GM23338 (cell line): ENCODE data around the gene SNAPC3. TPM values are rescaled to one million over a fixed set of nuclear protein-coding genes. Genes with fewer than 3 reads are reported as not detected.
"Not testable (repeated sequence)": the region's sequence is repeated elsewhere in the genome, so short reads cannot be mapped to it uniquely, and the experiment has no call there.

Experiments used
- ATAC-seq: fragments of 200-7000 bp; cut with Tn5 transposase; 3 replicates; pipeline ENCODE4 v1.9.1; 2020
- DNase-seq: peaks from one replicate; pipeline ENCODE4 v3.0.0-alpha.2; 2015; ENCODE audit warnings: low spot score
- H2AFZ ChIP-seq: fragments of 200-600 bp; sonication (generic); 2 replicates; pipeline ENCODE4 v1.8.0; 2016; ENCODE audit warnings: antibody characterized with exemption, mild to moderate bottlenecking, moderate library complexity
- H3F3A ChIP-seq: fragments of 200-600 bp; sonication (generic); replicated peaks from 2 replicates; pipeline ENCODE4 v1.8.0; 2017; ENCODE audit warnings: antibody characterized with exemption, mixed run types, low read depth
- H3K27ac ChIP-seq: fragments of 200-600 bp; sonication (generic); 2 replicates; pipeline ENCODE4 v1.6.1; 2016; ENCODE audit warnings: low read depth
- H3K27me3 ChIP-seq: fragments of 200-600 bp; sonication (generic); 2 replicates; pipeline ENCODE4 v1.8.0; 2016; ENCODE audit warnings: mild to moderate bottlenecking, mixed run types, moderate library complexity; ENCODE audit not compliant: insufficient read depth
- H3K36me3 ChIP-seq: fragments of 200-600 bp; sonication (generic); 2 replicates; pipeline ENCODE4 v1.8.0; 2016; ENCODE audit warnings: mild to moderate bottlenecking; ENCODE audit not compliant: insufficient read depth
- H3K4me1 ChIP-seq: fragments of 200-600 bp; sonication (generic); 2 replicates; pipeline ENCODE4 v1.8.0; 2016; ENCODE audit warnings: mild to moderate bottlenecking, moderate library complexity; ENCODE audit not compliant: insufficient read depth
- H3K4me2 ChIP-seq: fragments of 200-600 bp; sonication (generic); 2 replicates; pipeline ENCODE4 v1.7.1; 2017; ENCODE audit warnings: mixed run types
- H3K4me3 ChIP-seq: fragments of 200-600 bp; sonication (generic); 2 replicates; pipeline ENCODE4 v1.6.1; 2016; ENCODE audit warnings: mixed run types
- H3K79me2 ChIP-seq: fragments of 200-600 bp; sonication (generic); replicated peaks from 2 replicates; pipeline ENCODE4 v1.8.0; 2017; ENCODE audit warnings: mild to moderate bottlenecking; ENCODE audit not compliant: insufficient read depth
- H3K9me2 ChIP-seq: fragments of 200-600 bp; sonication (generic); 2 replicates; pipeline ENCODE4 v1.8.0; 2017; ENCODE audit not compliant: insufficient read depth
- H4K20me1 ChIP-seq: fragments of 200-600 bp; sonication (generic); replicated peaks from 2 replicates; pipeline ENCODE4 v1.8.0; 2017; ENCODE audit warnings: mild to moderate bottlenecking; ENCODE audit not compliant: insufficient read depth
- H3K27ac Mint-ChIP-seq: 2 replicates; pipeline ENCODE4 v1.8.0; 2020; ENCODE audit warnings: inconsistent platforms, mild to moderate bottlenecking, moderate library complexity, mixed read lengths
- H3K27me3 Mint-ChIP-seq: 3 replicates; pipeline ENCODE4 v1.8.0; 2022; ENCODE audit warnings: low read depth, mild to moderate bottlenecking, moderate library complexity, mixed read lengths, inconsistent platforms; ENCODE audit not compliant: insufficient read depth, poor library complexity
- H3K36me3 Mint-ChIP-seq: 3 replicates; pipeline ENCODE4 v1.8.0; 2021; ENCODE audit warnings: low read depth, mild to moderate bottlenecking, inconsistent platforms, moderate library complexity, mixed read lengths
- H3K4me1 Mint-ChIP-seq: 3 replicates; pipeline ENCODE4 v1.8.0; 2020; ENCODE audit warnings: mild to moderate bottlenecking, inconsistent platforms, mixed read lengths
- H3K4me3 Mint-ChIP-seq: 3 replicates; pipeline ENCODE4 v1.8.0; 2021; ENCODE audit warnings: moderate library complexity, mild to moderate bottlenecking, inconsistent platforms, mixed read lengths
- H3K9me3 Mint-ChIP-seq: 3 replicates; pipeline ENCODE4 v1.8.0; 2020; ENCODE audit warnings: moderate library complexity, mild to moderate bottlenecking, inconsistent platforms, mixed read lengths
- EZH2 ChIP-seq: fragments of 200-600 bp; sonication (generic); IDR thresholded peaks from one replicate; pipeline ENCODE4 v1.8.0; 2017; ENCODE audit warnings: antibody characterized with exemption, mild to moderate bottlenecking, low read depth; ENCODE audit not compliant: unreplicated experiment
- EZH2phosphoT487 ChIP-seq: fragments of 200-600 bp; sonication (generic); IDR thresholded peaks from one replicate; pipeline ENCODE4 v1.8.1; 2018; ENCODE audit warnings: antibody characterized with exemption; ENCODE audit not compliant: unreplicated experiment
- NANOG ChIP-seq: IDR thresholded peaks from 2 replicates; pipeline ENCODE4 v1.6.1; 2016; ENCODE audit warnings: antibody characterized with exemption, borderline replicate concordance
- polyA plus RNA-seq: library from polyadenylated mRNA; unstranded; fragments of >200 nt; fragmentation: Nextera tagmentation; extraction: Ambion mirVana; gene quantifications from 2 replicates; pipeline ENCODE4 v1.2.1, GENCODE V29; 2016
- total RNA-seq: library from RNA; depleted of rRNA; stranded (reverse); fragments of >200 nt; shearing (Covaris generic); gene quantifications from 2 replicates; pipeline ENCODE4 v1.2.3, GENCODE V29; 2014
- TF ChIP-seq, protein P1 (sequence below): fragments of 250-450 bp; sonication (Bioruptor Pico); IDR thresholded peaks from 2 replicates; pipeline ENCODE4 v1.5.0; 2020; ENCODE audit warnings: mild to moderate bottlenecking, moderate library complexity

Gene SNAPC3
- total and polyA plus RNA-seq, 2 experiments from 2014 or later = 20.9 to 35.2 TPM

DNA sequence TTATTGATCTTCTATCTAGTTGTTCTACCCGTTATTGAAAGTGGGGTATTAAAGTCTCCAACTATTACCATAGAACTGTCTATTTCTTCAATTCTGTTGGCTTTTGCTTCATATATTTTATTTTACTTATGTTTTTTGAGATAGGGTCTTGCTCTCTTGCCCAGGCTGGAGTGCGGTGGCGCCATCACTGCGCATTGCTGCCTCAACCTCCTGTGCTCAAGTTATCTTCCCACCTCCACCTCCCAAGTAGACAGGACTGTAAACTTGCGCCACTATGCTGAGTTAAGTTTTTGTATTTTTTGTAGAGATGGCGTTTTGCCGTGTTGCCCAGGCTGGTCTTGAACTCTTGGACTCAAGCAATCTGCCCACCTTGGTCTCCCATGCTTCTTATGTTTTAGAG, 16.2 kb downstream of the SNAPC3 start (continued):
- TF ChIP-seq, protein P1, sequence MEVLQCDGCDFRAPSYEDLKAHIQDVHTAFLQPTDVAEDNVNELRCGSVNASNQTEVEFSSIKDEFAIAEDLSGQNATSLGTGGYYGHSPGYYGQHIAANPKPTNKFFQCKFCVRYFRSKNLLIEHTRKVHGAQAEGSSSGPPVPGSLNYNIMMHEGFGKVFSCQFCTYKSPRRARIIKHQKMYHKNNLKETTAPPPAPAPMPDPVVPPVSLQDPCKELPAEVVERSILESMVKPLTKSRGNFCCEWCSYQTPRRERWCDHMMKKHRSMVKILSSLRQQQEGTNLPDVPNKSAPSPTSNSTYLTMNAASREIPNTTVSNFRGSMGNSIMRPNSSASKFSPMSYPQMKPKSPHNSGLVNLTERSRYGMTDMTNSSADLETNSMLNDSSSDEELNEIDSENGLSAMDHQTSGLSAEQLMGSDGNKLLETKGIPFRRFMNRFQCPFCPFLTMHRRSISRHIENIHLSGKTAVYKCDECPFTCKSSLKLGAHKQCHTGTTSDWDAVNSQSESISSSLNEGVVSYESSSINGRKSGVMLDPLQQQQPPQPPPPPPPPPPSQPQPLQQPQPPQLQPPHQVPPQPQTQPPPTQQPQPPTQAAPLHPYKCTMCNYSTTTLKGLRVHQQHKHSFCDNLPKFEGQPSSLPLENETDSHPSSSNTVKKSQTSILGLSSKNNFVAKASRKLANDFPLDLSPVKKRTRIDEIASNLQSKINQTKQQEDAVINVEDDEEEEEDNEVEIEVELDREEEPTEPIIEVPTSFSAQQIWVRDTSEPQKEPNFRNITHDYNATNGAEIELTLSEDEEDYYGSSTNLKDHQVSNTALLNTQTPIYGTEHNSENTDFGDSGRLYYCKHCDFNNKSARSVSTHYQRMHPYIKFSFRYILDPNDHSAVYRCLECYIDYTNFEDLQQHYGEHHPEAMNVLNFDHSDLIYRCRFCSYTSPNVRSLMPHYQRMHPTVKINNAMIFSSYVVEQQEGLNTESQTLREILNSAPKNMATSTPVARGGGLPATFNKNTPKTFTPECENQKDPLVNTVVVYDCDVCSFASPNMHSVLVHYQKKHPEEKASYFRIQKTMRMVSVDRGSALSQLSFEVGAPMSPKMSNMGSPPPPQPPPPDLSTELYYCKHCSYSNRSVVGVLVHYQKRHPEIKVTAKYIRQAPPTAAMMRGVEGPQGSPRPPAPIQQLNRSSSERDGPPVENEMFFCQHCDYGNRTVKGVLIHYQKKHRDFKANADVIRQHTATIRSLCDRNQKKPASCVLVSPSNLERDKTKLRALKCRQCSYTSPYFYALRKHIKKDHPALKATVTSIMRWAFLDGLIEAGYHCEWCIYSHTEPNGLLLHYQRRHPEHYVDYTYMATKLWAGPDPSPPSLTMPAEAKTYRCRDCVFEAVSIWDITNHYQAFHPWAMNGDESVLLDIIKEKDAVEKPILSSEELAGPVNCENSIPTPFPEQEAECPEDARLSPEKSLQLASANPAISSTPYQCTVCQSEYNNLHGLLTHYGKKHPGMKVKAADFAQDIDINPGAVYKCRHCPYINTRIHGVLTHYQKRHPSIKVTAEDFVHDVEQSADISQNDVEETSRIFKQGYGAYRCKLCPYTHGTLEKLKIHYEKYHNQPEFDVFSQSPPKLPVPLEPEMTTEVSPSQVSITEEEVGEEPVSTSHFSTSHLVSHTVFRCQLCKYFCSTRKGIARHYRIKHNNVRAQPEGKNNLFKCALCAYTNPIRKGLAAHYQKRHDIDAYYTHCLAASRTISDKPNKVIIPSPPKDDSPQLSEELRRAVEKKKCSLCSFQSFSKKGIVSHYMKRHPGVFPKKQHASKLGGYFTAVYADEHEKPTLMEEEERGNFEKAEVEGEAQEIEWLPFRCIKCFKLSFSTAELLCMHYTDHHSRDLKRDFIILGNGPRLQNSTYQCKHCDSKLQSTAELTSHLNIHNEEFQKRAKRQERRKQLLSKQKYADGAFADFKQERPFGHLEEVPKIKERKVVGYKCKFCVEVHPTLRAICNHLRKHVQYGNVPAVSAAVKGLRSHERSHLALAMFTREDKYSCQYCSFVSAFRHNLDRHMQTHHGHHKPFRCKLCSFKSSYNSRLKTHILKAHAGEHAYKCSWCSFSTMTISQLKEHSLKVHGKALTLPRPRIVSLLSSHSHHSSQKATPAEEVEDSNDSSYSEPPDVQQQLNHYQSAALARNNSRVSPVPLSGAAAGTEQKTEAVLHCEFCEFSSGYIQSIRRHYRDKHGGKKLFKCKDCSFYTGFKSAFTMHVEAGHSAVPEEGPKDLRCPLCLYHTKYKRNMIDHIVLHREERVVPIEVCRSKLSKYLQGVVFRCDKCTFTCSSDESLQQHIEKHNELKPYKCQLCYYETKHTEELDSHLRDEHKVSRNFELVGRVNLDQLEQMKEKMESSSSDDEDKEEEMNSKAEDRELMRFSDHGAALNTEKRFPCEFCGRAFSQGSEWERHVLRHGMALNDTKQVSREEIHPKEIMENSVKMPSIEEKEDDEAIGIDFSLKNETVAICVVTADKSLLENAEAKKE (CRISPR knock-in tag) = no peak
- no peak for TF ChIP-seq EZH2phosphoT487
- no peak for TF ChIP-seq NANOG
- TF ChIP-seq EZH2 = no peak

DNA sequence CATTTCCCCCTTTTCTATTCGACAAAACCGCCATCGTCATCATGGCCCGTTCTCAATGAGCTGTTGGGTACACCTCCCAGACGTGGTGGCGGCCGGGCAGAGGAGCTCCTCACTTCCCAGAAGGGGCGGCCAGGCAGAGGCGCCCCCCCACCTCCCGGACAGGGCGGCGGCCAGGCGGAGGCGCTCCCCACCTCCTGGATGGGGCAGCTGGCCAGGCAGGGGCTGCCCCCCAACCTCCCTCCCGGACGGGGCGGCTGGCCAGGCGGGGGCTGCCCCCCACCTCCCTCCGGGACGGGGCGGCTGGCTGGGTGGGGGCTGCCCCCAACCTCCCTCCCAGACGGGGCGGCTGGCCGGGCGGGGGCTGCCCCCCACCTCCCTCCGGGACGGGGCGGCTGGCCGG, 19.2 kb downstream of the SNAPC3 start:
- not testable (repeated sequence) for DNase-seq

DNA sequence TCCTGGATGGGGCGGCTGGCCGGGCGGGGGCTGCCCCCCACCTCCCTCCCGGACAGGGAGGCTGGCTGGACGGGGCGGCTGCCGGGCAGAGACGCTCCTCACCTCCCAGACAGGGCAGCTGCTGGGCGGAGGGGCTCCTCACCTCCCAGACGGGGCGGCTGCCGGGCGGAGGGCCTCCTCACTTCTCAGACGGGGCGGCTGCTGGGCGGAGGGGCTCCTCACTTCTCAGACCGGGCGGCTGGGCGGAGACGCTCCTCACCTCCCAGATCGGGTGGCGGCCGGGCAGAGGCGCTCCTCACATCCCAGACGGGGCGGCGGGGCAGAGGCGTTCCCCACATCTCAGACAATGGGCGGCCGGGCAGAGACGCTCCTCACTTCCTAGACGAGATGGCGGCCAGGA, 19.6 kb downstream of the SNAPC3 start:
- Mint-ChIP-seq H3K36me3 (peaks cover 93% of the 10 kb centered on the region), H3K9me3 (peaks cover 42% of the 10 kb centered on the region)
- ATAC-seq, H3K4me1 ChIP-seq, H3K9me2 ChIP-seq, H3K4me1 Mint-ChIP-seq, H3K4me3 Mint-ChIP-seq, H3K27me3 ChIP-seq, H3K27ac ChIP-seq, H2AFZ ChIP-seq, H4K20me1 ChIP-seq, H3K27me3 Mint-ChIP-seq, H3K4me3 ChIP-seq, H3F3A ChIP-seq, DNase-seq, H3K4me2 ChIP-seq, H3K27ac Mint-ChIP-seq: not testable (repeated sequence)
- peaks cover 50% of the 10 kb centered on the region for H3K79me2 ChIP-seq
- peaks cover 64% of the 10 kb centered on the region for H3K36me3 ChIP-seq

More for the DNA sequence above, 19.2 kb downstream of the SNAPC3 start:
- H3K4me2 ChIP-seq, H3K4me1 Mint-ChIP-seq, H3K4me1 ChIP-seq, H3K27me3 Mint-ChIP-seq, H3F3A ChIP-seq, H3K27me3 ChIP-seq, H3K27ac Mint-ChIP-seq, ATAC-seq, H3K4me3 Mint-ChIP-seq, H3K27ac ChIP-seq, H3K4me3 ChIP-seq, H2AFZ ChIP-seq, H4K20me1 ChIP-seq, H3K9me2 ChIP-seq: not testable (repeated sequence)
- Mint-ChIP-seq H3K9me3 (peaks cover 42% of the 10 kb centered on the region), H3K36me3 (peaks cover 93% of the 10 kb centered on the region)
- peaks cover 61% of the 10 kb centered on the region for H3K36me3 ChIP-seq
- peaks cover 55% of the 10 kb centered on the region for H3K79me2 ChIP-seq
